ENCODE results near the gene ZNF44.

DNA sequence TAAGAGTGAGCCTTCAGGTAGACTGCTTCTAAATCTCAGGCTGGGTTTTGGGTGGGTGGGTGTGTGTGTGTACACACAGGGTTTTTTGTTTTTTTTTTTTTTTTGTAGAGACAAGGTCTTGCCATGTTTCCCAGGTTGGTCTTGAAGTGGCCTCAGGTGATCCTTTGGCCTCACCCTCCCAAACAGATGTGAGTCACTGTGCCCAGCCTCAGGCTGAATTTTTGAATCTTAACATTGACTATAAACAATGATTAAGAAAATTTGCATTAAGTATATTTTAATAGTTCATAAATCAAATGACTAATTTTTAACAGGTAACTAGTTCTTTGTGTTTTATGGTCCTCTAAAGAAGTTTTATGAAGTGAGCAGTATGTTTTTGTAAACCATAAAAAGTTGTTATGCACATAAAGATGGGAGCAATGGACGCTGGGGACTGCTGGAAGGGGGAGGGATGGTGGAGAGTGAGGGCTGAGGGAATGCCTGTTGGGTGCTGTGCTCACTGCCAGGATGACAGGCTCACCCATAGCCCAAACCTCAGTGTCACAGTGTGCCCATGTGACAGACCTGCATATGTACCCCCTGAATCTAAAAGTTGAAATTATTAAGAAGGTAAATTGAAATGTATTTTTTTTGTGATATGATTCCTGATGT lies 71.6 kb downstream of the ZNF44 start:
- no peak for TF ChIP-seq POLR2A (IDR thresholded peaks at IDR 0.05)
- TF ChIP-seq, protein P1, sequence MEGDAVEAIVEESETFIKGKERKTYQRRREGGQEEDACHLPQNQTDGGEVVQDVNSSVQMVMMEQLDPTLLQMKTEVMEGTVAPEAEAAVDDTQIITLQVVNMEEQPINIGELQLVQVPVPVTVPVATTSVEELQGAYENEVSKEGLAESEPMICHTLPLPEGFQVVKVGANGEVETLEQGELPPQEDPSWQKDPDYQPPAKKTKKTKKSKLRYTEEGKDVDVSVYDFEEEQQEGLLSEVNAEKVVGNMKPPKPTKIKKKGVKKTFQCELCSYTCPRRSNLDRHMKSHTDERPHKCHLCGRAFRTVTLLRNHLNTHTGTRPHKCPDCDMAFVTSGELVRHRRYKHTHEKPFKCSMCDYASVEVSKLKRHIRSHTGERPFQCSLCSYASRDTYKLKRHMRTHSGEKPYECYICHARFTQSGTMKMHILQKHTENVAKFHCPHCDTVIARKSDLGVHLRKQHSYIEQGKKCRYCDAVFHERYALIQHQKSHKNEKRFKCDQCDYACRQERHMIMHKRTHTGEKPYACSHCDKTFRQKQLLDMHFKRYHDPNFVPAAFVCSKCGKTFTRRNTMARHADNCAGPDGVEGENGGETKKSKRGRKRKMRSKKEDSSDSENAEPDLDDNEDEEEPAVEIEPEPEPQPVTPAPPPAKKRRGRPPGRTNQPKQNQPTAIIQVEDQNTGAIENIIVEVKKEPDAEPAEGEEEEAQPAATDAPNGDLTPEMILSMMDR (IDR thresholded peaks at IDR 0.05): no peak
